HG03103 (cell line): ENCODE results near the gene CDYL.

Source experiments
- ATAC-seq: cut with Tn5 transposase; IDR thresholded peaks from one replicate; pipeline ENCODE4 v1.9.1; 2021; ENCODE audit warnings: low read depth; ENCODE audit not compliant: unreplicated experiment

The CDYL gene

GRCh38 chr6:4872841-4873240 is 96.6 kb downstream of the CDYL start:
- ATAC-seq, result no peak

- no peak for ATAC-seq
These were observed 97.7 kb downstream of the CDYL start for GRCh38 chr6:4873928-4874327.

DNA sequence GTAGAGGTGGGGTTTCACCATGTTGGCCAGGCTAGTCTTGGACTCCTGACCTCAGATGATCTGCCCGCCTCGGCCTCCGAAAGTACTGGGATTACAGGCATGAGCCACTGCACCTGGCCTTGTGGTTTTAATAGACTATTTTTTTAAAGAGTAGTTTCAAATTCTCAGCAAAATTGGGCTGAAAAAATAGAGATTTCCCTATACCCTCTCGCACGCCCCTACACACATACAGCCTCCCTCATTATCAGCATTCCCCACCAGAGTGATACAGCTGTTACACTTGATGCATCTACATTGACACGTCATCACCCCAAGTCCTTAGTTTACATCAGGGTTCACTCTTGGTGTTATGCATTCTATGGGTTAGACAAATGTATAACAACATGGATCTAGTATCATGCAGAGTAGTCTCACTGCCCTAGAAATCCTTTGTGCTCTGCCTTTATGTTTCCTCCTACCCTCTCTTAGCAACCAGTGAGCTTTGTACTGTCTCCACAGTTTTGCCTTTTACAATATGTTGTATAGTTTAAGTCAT is 103.6 kb downstream of the CDYL start:
- peak; percentile 68 for ATAC-seq

GRCh38 chr6:4880363-4880762 is 104.2 kb downstream of the CDYL start:
- no peak for ATAC-seq

DNA sequence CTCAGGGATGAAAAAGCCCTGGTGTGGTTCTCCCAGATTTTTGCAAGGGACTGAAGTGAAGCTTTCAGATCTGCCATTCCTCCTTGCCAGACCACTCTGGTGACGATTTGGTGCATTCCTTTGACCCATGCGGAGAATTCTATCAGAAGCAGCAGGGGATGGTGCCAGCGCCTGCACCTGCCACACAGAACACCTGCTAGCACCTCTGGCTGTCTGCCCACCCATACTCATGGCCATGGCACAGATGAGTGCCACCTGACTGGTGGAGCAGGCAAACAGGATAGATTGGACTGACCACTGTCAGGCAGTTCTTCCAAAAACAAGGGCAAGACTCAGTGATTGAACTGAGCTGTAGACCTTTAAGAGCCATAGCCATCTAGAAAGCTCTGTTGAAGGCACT is 107.1 kb downstream of the CDYL start:
- no peak for ATAC-seq

GRCh38 chr6:4884646-4885340 is 108.6 kb downstream of the CDYL start:
- no peak for ATAC-seq

DNA sequence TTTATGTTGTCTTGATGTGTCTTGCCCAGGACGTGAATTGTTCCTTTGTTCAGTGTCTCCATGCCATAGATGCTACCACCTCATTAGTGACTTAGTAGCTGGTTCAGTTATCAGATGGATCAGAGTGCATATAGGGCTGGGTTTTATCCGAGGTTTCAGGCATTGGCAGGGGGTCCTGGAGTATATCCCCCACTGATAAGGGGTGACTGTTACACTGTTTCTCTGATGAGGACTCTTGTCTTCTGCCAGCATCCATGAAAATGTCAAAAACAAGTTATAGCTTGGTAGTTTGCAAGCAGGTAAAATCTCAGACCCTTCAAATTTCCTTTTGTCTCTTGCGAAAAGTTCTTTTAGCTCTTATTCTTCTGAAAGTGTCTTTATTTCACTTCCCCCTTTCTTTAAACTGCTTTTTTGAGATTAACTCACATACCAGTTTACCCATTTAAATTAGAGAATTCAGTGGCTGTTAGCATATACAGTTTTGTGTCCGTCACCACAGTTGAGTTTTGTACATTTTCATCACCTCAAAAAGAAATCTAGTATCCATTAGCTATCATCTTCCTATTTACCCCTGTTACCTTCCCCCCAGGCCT is 109.2 kb downstream of the CDYL start:
- no peak for ATAC-seq

DNA sequence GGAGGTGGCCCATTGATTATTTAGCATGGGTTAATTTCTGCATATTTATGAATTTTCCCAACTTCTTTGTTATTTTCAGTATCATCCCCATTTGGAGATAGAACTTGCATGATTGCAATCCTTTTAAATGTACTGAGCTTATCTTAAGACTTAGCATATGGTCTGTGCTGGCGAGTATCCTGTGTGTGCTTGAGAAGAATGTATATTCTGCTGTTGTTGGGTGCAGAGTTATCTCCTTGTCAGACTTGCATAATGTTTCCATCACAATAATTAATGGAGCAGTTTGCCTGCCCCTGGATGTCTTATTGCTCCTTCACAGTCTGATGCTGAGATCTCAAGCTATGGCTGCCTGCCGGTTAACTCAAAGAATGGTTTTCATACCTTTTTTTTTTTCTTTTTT is 112.6 kb downstream of the CDYL start:
- ATAC-seq, result no peak

GRCh38 chr6:4889701-4890100 is 113.5 kb downstream of the CDYL start:
- no peak for ATAC-seq

DNA sequence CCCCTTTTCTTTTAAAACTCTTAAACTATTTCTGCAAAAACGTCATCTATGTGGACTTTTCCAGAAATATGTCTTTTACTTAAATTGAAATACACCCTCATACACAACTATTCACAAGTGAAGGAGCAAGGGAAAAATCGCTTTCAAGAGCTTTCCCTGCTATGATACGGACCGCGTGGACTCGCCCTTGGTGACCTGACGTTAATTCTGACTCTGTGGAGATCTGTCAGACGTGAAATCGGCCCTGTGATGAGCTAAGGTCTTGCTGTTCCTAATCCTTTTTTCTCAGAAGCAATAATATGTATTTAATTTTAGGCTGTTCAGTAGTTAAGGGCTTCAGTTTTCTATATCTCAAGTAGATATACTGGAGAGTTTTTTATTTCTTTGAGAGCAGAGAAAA is 114.0 kb downstream of the CDYL start:
- no peak for ATAC-seq

DNA sequence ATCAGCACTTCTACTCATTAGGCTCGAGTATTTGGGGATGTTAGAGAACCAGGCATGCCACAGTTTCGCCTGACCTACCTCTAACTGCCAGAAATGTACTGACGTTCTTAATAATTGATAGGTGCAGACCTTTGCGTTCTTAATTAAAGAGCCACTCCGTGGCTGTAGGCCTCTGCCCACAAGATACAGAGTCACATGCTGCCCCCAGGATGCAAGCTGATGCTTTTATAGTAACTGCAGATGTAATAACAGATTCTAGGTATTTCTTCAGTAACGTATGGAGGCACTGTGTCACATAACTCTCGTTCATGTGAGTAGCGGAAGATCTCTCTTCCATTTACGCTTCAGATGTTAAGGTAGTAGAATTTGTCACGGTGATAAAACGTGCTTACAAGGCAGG is 114.4 kb downstream of the CDYL start:
- no peak for ATAC-seq

DNA sequence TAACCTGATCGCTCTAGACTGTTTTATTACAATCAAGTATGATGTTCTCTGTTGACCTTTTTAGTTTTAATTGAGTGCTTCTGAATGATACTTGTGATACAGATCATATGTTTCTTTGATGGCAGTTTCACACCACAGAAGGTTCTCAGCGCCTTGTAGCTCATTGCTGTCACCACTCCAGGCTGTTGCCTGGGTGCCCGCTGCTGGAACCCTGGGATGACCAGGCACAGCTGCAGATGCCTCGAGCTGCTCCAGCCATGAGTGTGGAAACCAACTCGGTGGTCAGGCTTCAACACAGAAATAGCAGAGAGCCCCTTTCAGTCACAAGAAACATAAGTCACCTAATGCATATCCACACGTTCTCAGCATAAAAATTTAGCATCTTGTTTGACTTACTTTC is 114.9 kb downstream of the CDYL start:
- no peak for ATAC-seq

DNA sequence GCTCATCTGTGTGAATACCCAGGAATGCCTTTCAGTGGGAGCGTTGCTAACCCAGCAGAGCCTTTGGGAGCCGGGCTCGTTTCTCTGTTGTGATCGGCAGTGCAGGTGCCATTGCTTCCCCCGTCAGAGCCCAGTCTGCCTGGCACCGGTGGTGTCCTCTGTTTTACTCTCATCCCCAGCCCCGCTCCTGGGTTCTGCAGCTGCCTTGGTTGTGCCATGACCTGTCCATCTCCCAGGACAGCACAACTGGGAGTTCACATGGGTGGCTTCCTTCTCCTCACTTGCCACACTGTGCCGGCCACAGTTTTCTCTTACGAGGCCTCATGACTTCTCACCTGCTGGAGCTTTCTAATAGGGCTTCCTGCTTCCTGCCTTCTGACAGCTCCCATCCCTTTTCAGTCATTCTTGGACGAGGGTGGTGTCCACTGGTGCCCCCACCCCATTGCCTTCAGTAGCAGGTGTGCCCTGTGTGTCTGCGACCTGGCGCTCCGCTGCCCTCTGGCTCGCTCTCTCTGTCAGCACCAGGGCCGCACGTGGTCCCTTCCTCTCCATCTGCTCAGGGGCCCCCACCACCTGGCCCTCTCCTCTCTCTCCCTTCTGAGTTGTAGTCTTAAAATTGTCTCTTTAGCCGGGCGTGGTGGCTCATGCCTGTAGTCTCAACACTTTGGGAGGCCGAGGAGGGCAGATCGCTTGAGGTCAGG is 116.7 kb downstream of the CDYL start:
- no peak for ATAC-seq

- ATAC-seq, result no peak
These were observed 117.8 kb downstream of the CDYL start for GRCh38 chr6:4894049-4894448.

- ATAC-seq, result no peak
These were observed 119.8 kb downstream of the CDYL start for GRCh38 chr6:4895971-4896370.

DNA sequence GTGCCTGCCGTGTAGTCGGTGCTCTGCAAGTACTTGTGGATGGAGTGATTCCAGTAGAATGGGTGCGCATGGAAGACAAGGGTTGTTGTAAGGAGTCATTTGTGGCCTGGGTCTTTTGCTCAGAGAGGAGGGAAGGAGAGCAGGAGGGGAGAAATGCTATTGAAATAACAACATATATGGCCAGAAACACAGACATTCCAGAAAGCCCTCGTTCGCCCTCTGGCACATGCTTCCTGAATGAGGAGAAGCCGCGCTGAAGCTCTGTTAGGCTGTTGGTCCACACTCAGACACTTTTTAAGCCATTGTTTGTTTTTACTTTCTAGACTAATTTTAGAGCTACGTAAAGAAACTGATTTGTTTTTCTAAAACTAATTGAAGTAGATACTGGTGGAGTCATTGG is 120.2 kb downstream of the CDYL start:
- ATAC-seq, result no peak

- no peak for ATAC-seq
These were observed 123.2 kb downstream of the CDYL start for GRCh38 chr6:4899249-4900034.

DNA sequence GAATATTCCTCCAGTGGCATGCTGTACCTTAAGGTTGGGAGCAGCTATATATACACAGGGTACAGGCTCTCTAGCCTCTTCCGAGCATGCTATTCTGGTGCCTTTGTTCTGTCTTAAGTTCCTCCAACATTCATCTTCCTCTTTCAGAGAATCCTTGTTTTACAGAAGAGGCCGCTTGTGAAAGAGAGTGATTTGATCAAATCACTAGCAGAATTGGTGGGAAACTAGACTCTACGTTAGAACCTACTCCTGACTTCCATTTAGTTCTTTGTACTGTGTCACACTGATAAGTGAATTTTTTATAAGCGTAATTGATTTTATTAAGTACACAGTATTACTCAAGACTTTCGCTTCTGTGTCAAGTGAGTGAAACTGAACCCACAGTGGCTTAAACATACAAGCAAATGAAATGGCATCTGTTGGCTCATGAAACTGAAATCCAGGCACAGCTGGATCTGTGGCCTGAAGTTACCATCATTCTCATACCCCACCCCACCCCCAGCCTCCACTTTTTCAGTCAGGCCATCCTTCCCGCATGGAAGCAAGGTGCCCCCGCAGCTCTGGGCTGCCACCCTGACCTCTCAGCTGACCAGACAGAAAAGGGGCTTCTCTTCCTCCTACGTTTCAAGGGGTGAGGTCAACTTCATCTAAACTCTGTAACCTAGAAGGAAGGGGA is 125.3 kb downstream of the CDYL start:
- ATAC-seq, result no peak

DNA sequence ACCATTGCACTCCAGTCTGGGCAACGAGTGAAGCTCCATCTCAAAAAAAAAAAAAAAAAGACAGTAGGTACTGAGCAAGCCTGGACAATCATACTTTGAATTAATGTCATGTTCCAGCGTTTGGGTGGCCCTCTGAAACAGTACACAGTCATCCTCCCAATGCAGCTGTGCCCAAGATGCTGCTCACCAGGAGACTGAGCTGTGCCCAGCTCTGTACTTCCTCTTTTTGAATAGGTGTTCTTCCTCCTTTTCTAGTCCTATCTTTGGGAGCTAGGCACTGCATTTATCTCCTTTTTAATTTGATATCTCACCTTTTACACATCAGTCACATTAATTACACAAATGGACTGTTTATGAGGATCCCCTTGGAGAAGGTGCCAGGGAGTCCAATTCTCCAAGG is 126.2 kb downstream of the CDYL start:
- ATAC-seq, result no peak

DNA sequence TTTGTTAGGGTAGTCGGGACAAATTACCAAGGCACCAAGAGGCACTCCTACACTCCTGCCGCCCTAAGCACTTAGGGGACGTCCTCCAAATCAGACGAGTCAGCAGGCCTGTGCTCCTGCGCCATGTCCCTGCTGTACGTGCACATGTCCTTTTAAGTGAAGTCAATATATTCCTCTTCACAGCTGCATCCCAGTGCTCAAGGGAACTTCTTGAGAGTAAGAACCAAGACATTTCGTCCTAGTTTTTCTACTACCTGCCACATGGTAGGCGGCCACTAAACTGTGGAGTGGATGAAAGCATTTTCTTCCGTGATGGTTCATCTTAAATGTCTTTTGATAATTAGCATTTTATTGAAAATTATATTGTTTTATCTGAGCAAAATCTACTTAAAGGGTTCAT is 126.9 kb downstream of the CDYL start:
- ATAC-seq, result no peak
